DND-41 (cell line): ENCODE data around the gene SIRPG.

Experiments used
- CTCF ChIP-seq: IDR thresholded peaks from 2 replicates; pipeline ENCODE4 v1.5.1; 2012; ENCODE audit warnings: borderline replicate concordance, low read length, moderate library complexity, mild to moderate bottlenecking; ENCODE audit not compliant: poor library complexity, severe bottlenecking; ENCODE audit errors: extremely low read depth
- EZH2 ChIP-seq: IDR thresholded peaks from 3 replicates; pipeline ENCODE4 v1.6.1; 2012; ENCODE audit warnings: borderline replicate concordance, low read depth, mild to moderate bottlenecking, moderate library complexity, low read length, inconsistent platforms; ENCODE audit not compliant: severe bottlenecking

GRCh38 chr20:1632178-1632577 lies 25.4 kb downstream of the SIRPG start:
- no peak for TF ChIP-seq CTCF
- no peak for TF ChIP-seq EZH2
